ENCODE data around the gene ANKRD37. TPM values are rescaled to one million over a fixed set of nuclear protein-coding genes. Genes with fewer than 3 reads are reported as not detected.

The ANKRD37 gene
- total and polyA plus RNA-seq, 9 of the 15 experiments (the other 6 are each of a cell fraction or from before 2014, with no cell fraction given): 1.3 to 53.7 (median 3.6) TPM

GRCh38 chr4:185394568-185395237 is 1.9 kb upstream of the ANKRD37 start:
- in situ Hi-C loops (cut with MboI): loop anchor here (10.0 kb wide), 1 partner anchor 190 kb away; the partner anchor contains the start of genes CFAP97 and SNX25
- no peaks in the 10 kb centered on the region for H3K9me3 ChIP-seq (replicated peaks; ENCODE audit: control insufficient read depth, insufficient read depth, low read depth, low read length)
- H3K9ac ChIP-seq (ENCODE audit: insufficient read depth in 1 of 2, low read depth in 2 of 2, low read length in 2 of 2): peak overlapping the region in 1 of 2 experiments; percentile 82; a peak in 2 of 4 replicates
- peak overlapping the region; percentile 56 for H3K4me3 ChIP-seq
- H3K4me1 ChIP-seq (replicated peaks in 1 of 2; ENCODE audit: control insufficient read depth in 2 of 2, insufficient read depth in 2 of 2, low read length in 2 of 2): peaks cover 2 to 20% of the 10 kb centered on the region in 2 experiments; a peak in 4 of 5 replicates
- ChIA-PET CTCF (ENCODE audit: low intra/inter-chr PET ratio) (no interaction called here), POLR2A (interaction anchor here (0.8 to 3.4 kb wide), 4 partner anchors 9 to 184 kb away, joined by 3 to 21 read pairs (median 9); no protein-coding TSS in a partner anchor)
- peak overlapping the region; percentile 84 for H3K4me2 ChIP-seq (ENCODE audit: insufficient read depth, low read length)
- peaks cover 18% of the 10 kb centered on the region for H3K36me3 ChIP-seq (ENCODE audit: control insufficient read depth, insufficient read depth, low read length)
- no peaks in the 10 kb centered on the region for H3K9me1 ChIP-seq (ENCODE audit: control insufficient read depth, insufficient read depth, low read length)
- no peaks in the 10 kb centered on the region for H3K27me3 ChIP-seq (ENCODE audit: control insufficient read depth in 2 of 2, insufficient read depth in 2 of 2, low read length in 2 of 2)
- peak overlapping the region; percentile 94 for H3K27ac ChIP-seq (ENCODE audit: extremely low read depth, low read depth, low read length)
- FAIRE-seq: no peak
- H2AFZ ChIP-seq (ENCODE audit: low read depth, low read length): peak overlapping the region; percentile 81
- WGBS (ENCODE audit: insufficient coverage, low coverage, missing lambda C conversion rate): 7% methylated on average over 12 of the region's 12 CpGs
- TSS peak; percentile 57 for BruUV-seq (replicated peaks)
- no peaks in the 10 kb centered on the region for H4K20me1 ChIP-seq (replicated peaks; ENCODE audit: control insufficient read depth, insufficient read depth, low read length)
- peaks cover 35% of the 10 kb centered on the region for H3K79me2 ChIP-seq (ENCODE audit: control insufficient read depth, insufficient read depth, low read length)
- peak in 2 of 4 experiments; percentile 23 to 59 for DNase-seq (ENCODE audit: extremely low read depth in 1 of 4, low spot score in 3 of 4)
- intact Hi-C loops (cut with micrococcal nuclease): loop anchor here (2.0 to 5.0 kb wide), 3 partner anchors 36 to 192 kb away; partner anchors contain the start of gene CFAP97
- ATAC-seq: no peak
- 0 out of 2 replicates have a peak, but pooled peaks have one; percentile 38 for TF ChIP-seq ZNF3 (CRISPR knock-in tag; IDR thresholded peaks at IDR 0.05)
- 0 out of 4 replicates have a peak, but pooled peaks of 1 of the 2 experiments have one; percentile 6 for TF ChIP-seq NONO (IDR thresholded peaks at IDR 0.05; ENCODE audit: low read depth in 2 of 2, low read length in 1 of 2)
- TF ChIP-seq GTF2E2 (tag; IDR thresholded peaks at IDR 0.05): peak; percentile 6; the same call in 1 of the 2 replicates
- 0 out of 2 replicates have a peak, but pooled peaks have one; percentile 17 for TF ChIP-seq EP400 (IDR thresholded peaks at IDR 0.05)
- TF ChIP-seq CREB1 (IDR thresholded peaks at IDR 0.05): peak; percentile 13; the same call in 1 of the 2 replicates
- TF ChIP-seq CREB1 (CRISPR knock-in tag; IDR thresholded peaks at IDR 0.05): no peak
- no peak for TF ChIP-seq TBL1XR1 (IDR thresholded peaks at IDR 0.05; ENCODE audit: low read length in 2 of 2)
- TF ChIP-seq ZNF384 (IDR thresholded peaks at IDR 0.05; ENCODE audit: low read depth, low read length): peak; percentile 46; the same call in 1 of the 2 replicates
- TF ChIP-seq JUND (IDR thresholded peaks at IDR 0.05; ENCODE audit: borderline replicate concordance, low read depth, low read length): no peak
- TF ChIP-seq JUND (tag; IDR thresholded peaks at IDR 0.05; ENCODE audit: borderline replicate concordance, low read depth, low read length): peak; percentile 35; the same call in 1 of the 3 replicates
- TF ChIP-seq SFPQ (IDR thresholded peaks at IDR 0.05; ENCODE audit: low read depth, low read length): no peak
- TF ChIP-seq ARID1B (IDR thresholded peaks at IDR 0.05): 0 out of 2 replicates have a peak, but pooled peaks have one; percentile 8
- peak; percentile 25 for TF ChIP-seq E2F8 (IDR thresholded peaks at IDR 0.05; ENCODE audit: low read depth, partially characterized antibody)
- TF ChIP-seq HMBOX1 (IDR thresholded peaks at IDR 0.05): no peak

Measured in K562 (cell line).